Renal pelvis (tissue), 4 donors: ENCODE results near the gene TACC2. TPM values are rescaled to one million over a fixed set of nuclear protein-coding genes. Genes with fewer than 3 reads are reported as not detected.
"Not testable (repeated sequence)": the region's sequence is repeated elsewhere in the genome, so short reads cannot be mapped to it uniquely, and the experiment has no call there.

Experiments
- DNase-seq: peaks from one replicate; pipeline ENCODE4 v3.0.0-alpha.2; 2013
- polyA plus RNA-seq, 3 donors: library from polyadenylated mRNA; unstranded; fragments of 120-200 nt; gene quantifications; one replicate each; pipeline ENCODE4 v1.2.1, GENCODE V29; 2013; ENCODE audit not compliant: insufficient read length in 3 of 3

The TACC2 gene
- polyA plus RNA-seq, 3 donors: 45.2 to 55.7 (median 51.4) TPM

DNA sequence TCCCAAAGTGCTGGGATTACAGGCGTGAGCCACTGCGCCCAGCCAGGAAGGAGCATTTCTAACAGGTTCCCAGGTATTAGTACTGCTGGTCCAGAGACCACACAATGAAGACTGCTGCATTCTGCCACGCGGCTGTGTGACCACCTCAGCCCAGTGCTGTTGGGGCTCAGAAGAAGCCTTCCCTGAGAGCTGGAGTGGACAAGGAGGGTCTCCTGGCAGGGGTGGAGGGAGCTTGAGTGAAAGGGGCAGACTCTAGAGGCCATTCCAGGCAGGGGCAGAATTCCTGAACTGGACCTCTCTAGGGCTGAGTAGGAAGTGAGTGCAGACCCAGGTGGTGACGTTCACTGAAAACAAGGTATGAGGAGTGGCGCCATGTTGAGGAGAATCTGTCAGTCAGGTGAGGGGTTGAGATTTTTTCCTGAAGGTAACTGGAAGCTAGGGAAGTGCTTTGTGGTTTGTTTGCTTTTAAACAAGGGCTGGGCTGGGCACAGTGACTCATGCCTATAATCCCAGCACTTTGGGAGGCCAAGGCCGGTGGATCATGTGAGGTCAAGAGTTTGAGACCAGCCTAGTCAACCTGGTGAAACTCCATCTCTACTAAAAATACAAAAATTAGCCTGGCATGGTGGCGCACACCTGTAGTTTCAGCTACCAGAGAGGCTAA is 67.6 kb downstream of the TACC2 start:
- no peak for DNase-seq

- no peak for DNase-seq
Measured at GRCh38 chr10:122057841-122058413, 69.0 kb downstream of the TACC2 start.

DNA sequence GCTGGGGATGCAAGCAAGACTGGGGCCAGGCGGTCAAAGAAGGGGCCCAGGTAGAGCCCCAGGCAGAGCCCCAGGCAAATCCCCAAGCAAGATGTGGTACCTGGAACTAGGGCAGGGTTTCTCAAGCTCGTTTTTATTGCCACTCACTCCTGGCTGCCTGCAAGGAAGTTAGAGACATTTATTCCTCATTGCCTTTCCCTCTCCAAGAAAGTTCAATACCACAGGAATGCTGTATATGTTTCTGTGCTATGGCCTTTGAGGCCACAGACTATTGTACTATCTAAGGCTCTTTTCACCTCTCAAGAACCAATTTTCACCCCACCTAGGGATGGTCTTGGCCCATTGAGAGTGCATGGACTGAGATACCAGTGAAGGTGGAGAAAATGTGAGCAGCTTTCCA is 71.3 kb downstream of the TACC2 start:
- DNase-seq: no peak

- DNase-seq: peak; percentile 75
Measured at GRCh38 chr10:122062831-122063674, 74.1 kb downstream of the TACC2 start.

DNA sequence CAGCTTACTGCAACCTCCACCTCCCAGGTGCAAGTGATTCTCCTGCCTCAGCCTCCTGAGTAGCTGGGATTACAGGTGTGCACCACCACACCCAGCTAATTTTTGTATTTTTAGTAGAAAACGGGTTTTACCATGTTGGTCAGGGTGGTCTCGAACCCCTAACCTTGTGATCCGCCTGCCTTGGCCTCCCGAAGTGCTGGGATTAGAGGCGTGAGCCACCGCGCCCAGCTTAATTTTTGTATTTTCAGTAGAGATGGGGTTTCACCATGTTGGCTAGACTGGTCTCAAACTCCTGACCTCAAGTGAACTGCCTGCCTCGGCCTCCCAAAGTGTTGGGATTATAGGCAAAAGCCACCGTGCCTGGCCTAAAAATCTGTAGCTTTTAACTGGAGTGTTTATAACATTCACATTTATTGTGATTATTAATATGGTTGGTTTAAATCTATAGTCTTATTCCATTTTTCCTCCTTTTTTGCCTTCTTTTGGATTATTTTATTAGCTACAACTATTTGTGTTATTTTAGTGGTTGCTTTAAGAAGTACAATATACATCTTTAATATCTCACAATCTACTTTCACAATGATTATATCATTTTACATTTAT is 77.5 kb downstream of the TACC2 start:
- DNase-seq: not testable (repeated sequence)

DNA sequence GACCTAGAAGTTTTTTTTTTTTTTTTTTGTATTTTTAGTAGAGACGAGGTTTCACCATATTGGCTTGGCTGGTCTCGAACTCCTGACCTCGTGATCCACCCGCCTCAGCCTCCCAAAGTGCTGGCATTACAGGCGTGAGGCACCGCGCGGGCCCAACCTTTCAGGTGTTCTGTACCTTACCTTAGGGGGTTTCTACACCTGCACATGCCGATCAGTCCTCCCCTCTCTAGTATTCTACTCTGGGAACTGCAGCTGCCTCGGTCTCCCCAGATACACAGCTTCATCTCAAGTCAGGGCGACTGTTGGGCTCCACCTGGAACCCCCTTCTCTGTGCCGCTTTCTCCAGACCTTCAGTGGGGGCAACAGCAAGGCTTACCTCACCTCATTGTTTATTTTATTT is 79.9 kb downstream of the TACC2 start:
- no peak for DNase-seq

DNA sequence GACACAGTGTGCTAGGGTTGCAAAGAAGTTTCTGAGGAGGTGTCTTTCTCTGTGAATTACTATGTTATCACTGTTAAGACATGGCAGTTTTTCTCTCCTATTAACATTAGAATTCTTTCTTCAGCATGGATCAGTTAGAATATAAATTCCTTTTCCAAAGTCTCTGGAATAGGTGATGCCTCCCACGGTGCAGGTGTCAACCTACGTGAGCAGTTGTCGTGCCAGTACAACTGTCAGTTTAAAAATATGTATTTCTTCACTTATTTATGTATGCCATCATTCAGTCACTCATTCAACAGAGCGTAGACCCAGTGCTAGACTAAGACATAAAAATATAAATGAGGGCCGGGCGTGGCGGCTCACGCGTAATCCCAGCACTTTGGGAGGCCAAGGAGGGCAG is 83.5 kb downstream of the TACC2 start:
- DNase-seq: no peak

DNA sequence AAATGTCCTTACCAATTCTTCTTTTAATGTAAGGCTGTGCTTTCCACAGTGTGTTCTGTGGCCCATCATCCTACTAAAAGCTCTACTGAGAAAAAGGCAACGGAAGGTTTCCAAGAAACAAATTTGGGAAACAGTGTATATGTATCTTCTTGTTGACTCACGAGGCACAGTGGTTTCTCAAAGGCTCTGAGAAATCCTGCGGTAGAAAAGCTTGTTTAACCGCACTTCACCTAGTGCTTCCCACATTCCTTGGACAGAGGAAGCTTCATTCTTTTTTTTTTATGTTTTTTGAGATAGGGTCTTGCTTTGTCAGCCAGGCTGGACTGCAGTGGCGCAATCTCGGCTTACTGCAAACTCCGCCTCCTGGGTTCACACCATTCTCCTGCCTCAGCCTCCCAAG is 84.5 kb downstream of the TACC2 start:
- no peak for DNase-seq

GRCh38 chr10:122075171-122075570 is 86.2 kb downstream of the TACC2 start:
- DNase-seq: no peak

DNA sequence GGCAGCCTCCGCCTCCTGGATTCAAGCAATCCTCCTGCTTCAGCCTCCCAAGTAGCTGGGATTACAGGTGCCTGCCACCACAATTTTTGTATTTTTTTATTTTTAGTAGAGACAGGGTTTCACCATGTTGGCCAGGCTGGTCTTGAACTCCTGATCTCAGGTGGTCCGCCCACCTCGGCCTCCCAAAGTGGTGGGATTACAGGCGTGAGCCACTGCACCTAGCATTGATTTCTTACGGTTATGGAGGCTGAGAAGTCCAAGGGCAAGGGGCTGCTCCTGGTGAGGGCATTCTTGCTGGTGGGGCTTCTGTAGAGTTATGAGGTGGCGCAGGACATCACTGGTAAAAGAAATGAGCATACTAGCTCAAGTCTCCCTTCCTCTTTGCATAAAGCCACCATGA is 86.9 kb downstream of the TACC2 start:
- not testable (repeated sequence) for DNase-seq

DNA sequence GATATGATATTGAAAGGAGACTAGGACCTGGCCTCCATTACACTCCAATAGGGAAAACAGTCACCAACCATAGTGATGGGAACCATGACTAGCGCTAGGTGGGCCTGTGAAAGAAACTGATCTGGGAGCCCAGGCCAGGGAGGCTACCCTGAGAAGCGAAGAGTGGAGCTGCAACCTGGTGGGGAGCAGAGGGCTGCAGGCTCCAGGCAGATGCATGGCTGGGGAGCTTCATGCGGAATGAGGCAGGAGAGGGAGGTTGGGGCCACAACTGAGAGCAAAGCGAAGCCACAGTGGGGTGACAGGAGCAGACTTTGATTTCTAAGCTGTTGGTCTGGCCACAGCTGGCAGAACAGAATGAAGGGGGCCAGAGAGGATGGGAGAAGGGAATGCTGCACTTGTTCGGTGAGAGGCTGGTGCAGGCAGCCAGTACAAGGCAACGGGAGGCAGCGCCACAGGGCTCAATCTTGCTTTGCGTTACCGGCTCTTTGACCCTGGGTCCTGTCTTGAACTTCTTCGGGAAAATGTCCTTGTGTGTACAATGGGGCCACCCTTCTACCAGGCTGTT is 88.4 kb downstream of the TACC2 start:
- DNase-seq: no peak

DNA sequence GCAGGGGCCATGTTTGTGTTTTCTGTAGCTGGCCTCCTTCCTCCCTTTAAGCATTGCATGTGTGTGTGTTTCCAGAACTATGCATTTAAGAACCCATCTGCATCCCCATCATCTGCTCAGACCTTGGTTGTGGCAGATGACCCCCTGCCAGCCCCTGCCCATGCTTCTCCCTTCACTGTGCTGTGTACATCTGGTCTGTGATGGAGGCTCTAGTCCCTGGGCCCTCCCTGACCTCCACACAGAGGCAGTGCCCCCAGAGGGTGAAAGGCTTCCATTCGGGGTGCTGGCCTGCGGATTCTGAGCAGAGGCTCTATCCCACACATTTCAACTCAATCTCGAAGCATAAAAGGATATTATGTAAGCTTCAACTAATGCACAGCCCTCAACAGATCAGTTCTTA is 89.4 kb downstream of the TACC2 start:
- DNase-seq: no peak

DNA sequence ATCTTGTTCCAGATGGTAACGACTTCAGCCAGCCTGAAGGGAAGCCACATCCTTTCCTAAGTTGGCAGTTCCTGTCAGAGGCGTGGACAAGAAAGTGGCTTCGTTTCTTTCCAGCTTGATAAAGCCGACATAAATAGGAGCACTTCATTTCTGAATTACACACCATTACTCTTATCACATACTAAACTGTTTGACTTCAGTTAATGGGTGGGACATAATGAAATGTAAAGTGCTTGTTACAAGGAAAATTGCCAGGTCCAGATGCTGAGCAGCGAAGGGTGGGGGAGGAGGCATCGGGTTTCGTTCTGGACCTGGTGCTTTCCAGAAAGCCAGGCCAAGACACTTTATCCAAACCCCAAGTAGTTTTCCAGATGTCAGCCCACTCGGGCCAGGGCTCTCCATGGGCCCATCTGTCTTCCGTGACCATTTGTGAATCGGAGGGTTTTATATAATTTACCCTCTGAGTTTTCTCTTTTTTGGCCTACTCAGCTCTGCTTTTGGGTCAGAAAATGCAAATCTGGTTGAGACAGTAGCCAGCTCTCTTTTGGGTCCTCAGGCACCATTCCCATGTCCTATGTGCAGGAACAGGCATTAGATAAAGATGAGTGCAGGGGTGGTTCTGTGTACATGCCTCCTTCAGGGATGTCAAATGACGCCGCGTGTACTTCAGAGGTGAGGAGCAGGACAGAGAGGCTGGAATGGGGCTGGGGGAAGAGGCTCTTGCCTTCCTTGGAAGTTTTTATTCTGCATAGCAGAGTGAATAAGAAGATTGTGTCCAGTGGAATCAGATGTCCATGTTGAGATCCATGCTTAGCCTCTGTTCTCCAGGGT is 90.2 kb downstream of the TACC2 start:
- DNase-seq: peak; percentile 7

- no peak for DNase-seq
Measured at GRCh38 chr10:122082616-122083477, 93.9 kb downstream of the TACC2 start.

DNA sequence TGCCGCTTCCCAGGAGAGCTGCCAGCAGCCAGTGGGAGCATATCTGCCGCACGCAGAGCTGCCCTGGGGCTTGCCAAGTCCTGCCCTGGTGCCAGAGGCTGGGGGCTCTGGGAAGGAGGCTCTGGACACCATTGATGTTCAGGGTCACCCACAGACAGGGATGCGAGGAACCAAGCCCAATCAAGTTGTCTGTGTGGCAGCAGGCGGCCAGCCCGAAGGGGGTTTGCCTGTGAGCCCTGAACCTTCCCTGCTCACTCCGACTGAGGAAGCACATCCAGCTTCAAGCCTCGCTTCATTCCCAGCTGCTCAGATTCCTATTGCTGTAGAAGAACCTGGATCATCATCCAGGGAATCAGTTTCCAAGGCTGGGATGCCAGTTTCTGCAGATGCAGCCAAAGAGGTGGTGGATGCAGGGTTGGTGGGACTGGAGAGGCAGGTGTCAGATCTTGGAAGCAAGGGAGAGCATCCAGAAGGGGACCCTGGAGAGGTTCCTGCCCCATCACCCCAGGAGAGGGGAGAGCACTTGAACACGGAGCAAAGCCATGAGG is 94.6 kb downstream of the TACC2 start:
- DNase-seq: no peak

DNA sequence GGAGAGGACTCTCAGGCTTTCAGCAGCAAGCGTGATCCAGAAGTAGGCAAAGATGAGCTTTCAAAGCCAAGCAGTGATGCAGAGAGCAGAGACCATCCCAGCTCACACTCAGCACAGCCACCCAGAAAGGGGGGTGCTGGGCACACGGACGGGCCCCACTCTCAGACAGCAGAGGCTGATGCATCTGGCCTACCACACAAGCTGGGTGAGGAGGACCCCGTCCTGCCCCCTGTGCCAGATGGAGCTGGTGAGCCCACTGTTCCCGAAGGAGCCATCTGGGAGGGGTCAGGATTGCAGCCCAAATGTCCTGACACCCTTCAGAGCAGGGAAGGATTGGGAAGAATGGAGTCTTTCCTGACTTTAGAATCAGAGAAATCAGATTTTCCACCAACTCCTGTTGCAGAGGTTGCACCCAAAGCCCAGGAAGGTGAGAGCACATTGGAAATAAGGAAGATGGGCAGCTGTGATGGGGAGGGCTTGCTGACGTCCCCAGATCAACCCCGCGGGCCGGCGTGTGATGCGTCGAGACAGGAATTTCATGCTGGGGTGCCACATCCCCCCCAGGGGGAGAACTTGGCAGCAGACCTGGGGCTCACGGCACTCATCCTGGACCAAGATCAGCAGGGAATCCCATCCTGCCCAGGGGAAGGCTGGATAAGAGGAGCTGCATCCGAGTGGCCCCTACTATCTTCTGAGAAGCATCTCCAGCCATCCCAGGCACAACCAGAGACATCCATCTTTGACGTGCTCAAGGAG is 95.5 kb downstream of the TACC2 start:
- no peak for DNase-seq

- no peak for DNase-seq
Measured at GRCh38 chr10:122085423-122085911, 96.5 kb downstream of the TACC2 start.

DNA sequence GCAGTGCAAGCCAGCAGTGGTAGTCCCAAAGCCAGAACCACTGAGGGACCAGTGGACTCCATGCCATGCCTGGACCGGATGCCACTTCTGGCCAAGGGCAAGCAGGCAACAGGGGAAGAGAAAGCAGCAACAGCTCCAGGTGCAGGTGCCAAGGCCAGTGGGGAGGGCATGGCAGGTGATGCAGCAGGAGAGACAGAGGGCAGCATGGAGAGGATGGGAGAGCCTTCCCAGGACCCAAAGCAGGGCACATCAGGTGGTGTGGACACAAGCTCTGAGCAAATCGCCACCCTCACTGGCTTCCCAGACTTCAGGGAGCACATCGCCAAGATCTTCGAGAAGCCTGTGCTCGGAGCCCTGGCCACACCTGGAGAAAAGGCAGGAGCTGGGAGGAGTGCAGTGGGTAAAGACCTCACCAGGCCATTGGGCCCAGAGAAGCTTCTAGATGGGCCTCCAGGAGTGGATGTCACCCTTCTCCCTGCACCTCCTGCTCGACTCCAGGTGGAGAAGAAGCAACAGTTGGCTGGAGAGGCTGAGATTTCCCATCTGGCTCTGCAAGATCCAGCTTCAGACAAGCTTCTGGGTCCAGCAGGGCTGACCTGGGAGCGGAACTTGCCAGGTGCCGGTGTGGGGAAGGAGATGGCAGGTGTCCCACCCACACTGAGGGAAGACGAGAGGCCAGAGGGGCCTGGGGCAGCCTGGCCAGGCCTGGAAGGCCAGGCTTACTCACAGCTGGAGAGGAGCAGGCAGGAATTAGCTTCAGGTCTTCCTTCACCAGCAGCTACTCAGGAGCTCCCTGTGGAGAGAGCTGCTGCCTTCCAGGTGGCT is 97.7 kb downstream of the TACC2 start:
- DNase-seq: no peak
